GM10248 (cell line): Measurements from ENCODE around the gene COL13A1.

Experiments used
- CTCF ChIA-PET: fragments of 300-600 bp; sonication (Branson Sonifier 250); formaldehyde crosslinking; extraction: SDS; loops from one replicate; lab custom pipeline; 2021; ENCODE audit warnings: antibody characterized with exemption; lab: Yijun Ruan, JAX
- POLR2A ChIA-PET: fragments of 350-650 bp; sonication (Branson Sonifier 250); formaldehyde crosslinking; extraction: SDS; loops from one replicate; lab custom pipeline; 2020; ENCODE audit warnings: antibody characterized with exemption; lab: Yijun Ruan, JAX
- DNase-seq: peaks from one replicate; pipeline ENCODE4 v3.0.0; 2012; ENCODE audit errors: extremely low spot score
- CTCF ChIP-seq: IDR thresholded peaks from 2 replicates; pipeline ENCODE4 v1.5.1; 2012; ENCODE audit warnings: mild to moderate bottlenecking, low read depth; ENCODE audit errors: extremely low read depth, missing control alignments, control extremely low read depth

COL13A1 gene

DNA sequence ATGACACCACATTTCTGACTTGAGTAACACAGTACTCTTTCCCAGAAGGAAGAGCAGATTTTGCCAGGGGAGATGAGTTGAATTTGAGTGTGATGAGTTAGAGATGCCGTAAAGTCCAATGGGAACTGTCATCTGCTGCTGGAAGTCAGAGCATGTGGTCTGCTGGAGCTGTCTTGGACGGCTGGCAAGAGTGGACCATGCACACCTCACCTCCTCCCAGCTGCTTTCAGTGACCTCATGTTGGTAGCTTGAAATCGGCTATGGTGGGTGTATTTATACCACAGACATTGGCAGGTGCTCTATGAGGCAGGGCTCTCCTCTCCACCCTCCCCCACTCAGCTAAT is 82.3 kb downstream of the COL13A1 start:
- DNase-seq: no peak
- ChIA-PET CTCF (interaction anchor here (0.8 to 2.6 kb wide), 6 partner anchors 18 to 233 kb away, joined by 3 to 11 read pairs (median 4); no protein-coding TSS in a partner anchor), POLR2A (no interaction called here)
- TF ChIP-seq CTCF: no peak

- no peak for DNase-seq
- ChIA-PET POLR2A (no interaction called here), CTCF (interaction anchor here (1.0 to 1.4 kb wide), 2 partner anchors 19 to 232 kb away, joined by 3 read pairs; no protein-coding TSS in a partner anchor)
- TF ChIP-seq CTCF: no peak
These were observed 83.0 kb downstream of the COL13A1 start for GRCh38 chr10:69884686-69885085.

- ChIA-PET POLR2A (no interaction called here), CTCF (no interaction called here)
- no peak for TF ChIP-seq CTCF
- DNase-seq: no peak
These were observed 83.8 kb downstream of the COL13A1 start for GRCh38 chr10:69885379-69886013.

GRCh38 chr10:69888882-69889584 is 87.3 kb downstream of the COL13A1 start:
- no peak for DNase-seq
- TF ChIP-seq CTCF: no peak
- POLR2A ChIA-PET: no interaction called here
- CTCF ChIA-PET: interaction anchor here (0.8 to 2.5 kb wide), 4 partner anchors 13 to 69 kb away, joined by 3 to 16 read pairs (median 4); no protein-coding TSS in a partner anchor

- no peak for DNase-seq
- no peak for TF ChIP-seq CTCF
- ChIA-PET CTCF (interaction anchor here (0.8 to 1.7 kb wide), 3 partner anchors 8 to 68 kb away, joined by 3 to 5 read pairs (median 3); no protein-coding TSS in a partner anchor), POLR2A (no interaction called here)
These were observed 88.5 kb downstream of the COL13A1 start for GRCh38 chr10:69890065-69890847.

DNA sequence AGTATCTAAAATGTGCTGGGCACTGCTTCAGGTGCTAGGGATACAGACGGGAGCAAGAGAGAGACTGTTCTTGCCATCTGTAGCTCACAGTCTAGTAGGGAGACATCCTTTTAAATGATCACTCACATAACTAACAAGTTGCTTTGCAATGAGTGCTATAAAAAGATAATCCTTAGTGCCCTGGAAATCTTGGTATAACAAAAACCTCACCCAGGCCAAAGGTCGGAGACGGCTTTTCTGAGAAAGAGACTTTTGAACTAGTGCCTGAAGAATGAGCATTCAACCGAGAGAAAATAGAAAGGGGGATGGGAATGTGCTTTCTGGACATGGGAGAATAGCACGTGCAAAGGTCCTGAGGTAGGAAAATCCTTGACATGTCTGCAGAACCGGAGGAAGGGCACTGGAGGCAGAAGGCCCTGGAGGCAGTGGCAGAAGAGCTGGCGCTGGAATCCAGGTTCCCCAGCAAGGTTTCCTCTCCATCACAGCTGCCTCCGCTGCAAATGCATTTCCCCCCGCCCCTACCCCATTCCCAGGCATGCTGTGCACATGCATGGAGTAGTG is 89.4 kb downstream of the COL13A1 start:
- no peak for TF ChIP-seq CTCF
- DNase-seq: no peak
- ChIA-PET CTCF (interaction anchor here (0.8 to 1.7 kb wide), 3 partner anchors 9 to 252 kb away, joined by 3 to 5 read pairs (median 3); no protein-coding TSS in a partner anchor), POLR2A (no interaction called here)
